Activated T-cell treated with anti-CD3 and anti-CD28 coated beads for 24 hours (primary cell): ENCODE measurements around the gene NDUFA8.

Source experiments
- DNase-seq: peaks from one replicate; pipeline ENCODE4 v3.0.0-alpha.2; 2020; ENCODE audit warnings: low read depth

NDUFA8 gene

DNA sequence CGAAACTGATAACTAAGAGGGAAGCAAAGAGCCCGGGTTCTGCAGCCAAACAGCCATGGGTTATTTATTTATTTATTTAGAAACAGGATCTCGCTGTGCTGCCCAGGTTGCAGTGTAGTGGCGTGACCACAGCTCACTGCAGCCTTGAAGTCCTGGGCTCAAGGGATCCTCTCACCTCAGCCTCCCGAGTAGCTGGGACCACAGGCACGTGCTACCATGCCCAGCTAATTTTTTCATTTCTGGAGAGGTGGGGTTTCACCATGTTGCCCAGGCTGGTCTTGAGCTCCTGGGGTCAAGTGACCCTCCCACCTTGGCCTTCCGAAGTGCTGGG, 24.1 kb downstream of the NDUFA8 start:
- no peak for DNase-seq

DNA sequence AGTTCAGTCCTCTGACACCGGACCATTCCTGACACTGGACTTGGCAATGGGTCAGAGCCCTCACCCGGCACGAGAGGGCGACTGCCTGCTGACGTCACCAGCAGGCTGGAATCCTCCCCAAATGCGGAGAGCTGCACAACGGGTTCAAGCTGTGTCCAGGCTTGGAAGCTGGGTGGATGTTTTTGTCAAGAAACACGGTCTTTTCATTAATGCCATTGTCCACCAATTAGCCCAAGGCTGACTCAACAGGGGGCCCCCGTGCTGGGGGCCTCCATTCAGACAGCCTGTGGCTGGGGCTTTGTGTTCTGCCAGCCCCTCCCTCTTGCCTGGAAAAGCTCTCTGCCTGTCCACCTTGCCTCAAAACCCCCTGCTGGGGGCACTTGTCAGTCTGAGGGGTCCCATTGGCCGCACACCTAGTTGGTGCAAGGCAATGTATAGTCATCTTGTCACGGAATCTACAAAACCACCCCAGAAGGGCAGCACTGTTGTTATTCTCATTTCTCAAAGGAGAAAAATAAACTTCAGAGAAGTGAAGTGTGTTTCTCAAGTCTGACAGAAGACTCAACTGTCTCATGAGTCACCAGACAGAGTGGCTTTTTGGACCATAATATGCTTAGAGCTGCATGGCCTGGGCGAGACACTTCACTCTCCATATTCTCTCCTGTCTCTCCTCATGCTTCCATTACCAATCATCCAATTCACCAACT, 24.6 kb downstream of the NDUFA8 start:
- no peak for DNase-seq

DNA sequence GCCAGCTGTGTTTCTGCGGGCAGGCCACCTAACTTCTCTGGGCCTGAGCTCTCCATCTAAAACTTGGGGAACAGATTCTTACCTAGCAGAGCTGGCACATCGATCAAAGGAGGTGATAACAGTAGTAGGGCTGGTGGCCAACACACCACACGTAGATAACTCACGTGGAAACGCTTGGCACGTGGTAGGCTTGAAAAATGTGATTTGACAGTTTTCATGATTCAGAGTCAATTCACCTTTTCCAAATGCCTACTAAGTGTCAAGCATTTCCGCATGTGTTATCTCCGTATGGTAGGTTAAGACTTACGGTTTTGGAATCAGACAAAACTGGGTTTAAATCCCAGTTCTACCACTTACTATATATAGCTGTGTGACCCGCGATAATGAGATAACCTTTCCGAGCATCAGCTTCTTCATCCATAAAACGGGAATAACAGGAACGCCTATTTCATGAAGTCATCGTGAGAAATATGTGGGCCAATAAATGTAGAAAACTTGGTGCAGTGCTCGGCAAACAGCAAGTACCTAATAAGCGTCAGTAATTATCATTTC, 25.5 kb downstream of the NDUFA8 start:
- no peak for DNase-seq

DNA sequence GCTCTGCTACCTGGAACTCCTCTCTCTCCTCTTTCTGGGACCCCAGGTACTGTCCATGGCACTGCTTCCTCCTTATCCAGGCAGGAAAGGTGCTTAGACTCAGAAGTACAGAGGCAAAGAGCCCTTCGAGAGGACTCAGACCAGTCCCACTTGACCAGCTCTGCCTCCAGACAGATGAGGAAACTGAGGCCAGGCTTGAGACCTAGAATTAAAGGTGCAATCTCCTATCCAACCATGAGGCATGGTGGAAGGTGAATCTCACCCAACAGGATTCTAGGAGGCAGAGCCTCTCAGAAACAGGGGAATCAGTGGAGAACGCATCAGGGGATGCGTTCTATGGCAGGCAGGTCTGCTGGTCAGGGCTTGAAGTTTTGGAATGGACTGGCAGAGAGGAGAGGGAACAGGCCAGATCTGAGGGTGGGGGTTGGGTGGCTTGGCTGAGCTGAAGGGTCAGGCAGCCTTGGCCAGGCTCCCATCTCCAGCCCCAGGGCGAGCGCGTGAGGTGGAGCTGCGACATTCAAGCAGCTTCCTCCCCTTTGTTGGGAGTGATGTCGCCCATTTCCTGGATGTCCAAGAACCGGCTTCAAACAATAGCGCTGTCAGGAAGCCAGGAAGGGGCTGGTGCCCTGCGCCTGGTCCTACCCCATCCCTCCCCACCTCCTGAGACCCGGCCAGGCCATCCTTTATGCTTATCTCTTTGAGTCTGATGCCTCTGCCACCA, 26.2 kb downstream of the NDUFA8 start:
- DNase-seq, result no peak

DNA sequence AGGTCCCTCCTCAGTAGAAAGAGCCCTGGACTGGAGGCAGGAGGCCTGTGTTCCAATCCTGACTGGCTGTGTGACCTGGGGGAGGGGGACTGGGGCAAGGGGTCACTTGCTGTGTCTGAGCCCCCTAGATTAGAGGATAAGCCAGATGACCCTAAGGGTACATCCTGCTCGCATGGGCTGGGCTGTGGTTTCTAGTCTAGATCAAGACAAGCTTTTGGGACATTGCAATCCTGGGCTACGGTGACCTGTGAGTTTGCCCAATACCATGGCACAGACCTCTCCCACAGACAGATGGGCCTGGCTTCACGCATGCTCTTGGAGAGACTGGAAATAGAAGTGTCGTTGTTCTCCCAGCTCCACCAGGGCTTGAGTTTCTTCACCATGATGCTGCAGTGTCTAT, 27.0 kb downstream of the NDUFA8 start:
- no peak for DNase-seq

DNA sequence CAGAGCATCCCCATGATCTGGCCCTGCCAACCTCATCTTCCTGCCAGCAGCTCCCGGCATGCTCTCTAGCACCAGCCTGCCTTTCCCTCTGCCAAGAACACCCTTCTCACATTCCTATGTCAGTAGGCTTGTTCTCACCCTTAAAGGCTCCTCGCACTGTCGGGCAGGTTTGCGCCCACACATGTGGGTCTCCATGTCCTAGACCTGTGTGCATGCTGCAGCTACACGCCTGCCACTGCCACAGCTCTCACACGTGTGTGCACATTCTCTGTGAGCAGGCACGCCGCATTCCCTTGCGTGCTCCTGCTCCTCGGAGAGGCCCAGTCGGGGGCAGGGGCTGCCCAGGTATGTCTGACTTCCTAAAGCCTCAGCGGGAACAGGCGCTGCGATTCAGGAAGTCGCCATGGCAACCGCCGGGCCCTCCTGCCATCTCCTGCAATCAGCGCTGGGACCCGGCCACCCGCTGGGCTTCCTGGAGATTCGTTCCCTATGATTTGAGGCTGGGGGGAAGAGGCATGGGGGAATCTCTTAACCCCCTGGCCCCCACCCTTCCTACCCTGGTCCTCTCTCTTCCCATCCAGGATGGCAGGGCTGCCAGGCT, 28.1 kb downstream of the NDUFA8 start:
- no peak for DNase-seq

DNA sequence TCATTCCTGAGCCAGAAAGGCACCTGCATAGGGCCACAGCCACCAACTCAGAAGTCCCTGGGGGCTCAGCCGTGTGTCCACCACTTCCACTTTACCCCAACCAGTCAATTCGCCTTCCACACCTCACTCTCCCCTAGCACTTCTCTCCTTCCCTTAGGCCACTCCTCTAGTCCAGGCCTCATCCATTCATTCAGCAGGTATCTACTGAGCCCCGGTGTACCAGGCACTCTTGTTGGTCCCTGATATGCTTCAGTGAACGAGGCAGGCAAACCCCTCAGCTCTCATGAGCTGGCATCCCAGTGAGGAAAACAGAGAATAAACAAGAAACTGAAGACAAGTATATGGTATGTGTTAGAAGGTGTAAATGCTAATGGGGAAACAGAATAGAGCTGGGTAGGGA, 28.7 kb downstream of the NDUFA8 start:
- DNase-seq, result no peak

DNA sequence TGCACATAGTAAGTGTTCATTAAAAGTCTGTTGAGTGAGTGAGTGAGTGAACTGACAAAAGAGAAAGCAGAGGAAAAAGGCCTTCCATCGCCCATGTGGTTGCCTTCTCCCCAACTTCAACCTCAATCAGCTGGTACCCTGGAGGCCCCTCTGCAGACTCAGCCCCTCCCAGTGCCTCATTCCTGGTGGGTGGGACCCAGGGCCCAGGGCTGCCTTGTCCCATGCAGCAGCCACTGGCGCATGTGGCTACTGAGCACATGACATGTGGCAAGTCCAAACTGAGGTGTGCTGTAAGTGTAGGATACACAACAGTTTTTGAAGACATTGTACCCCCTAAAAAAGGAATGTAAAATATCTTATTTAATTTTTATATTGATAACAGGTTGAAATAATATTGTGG, 29.6 kb downstream of the NDUFA8 start:
- DNase-seq, result no peak

DNA sequence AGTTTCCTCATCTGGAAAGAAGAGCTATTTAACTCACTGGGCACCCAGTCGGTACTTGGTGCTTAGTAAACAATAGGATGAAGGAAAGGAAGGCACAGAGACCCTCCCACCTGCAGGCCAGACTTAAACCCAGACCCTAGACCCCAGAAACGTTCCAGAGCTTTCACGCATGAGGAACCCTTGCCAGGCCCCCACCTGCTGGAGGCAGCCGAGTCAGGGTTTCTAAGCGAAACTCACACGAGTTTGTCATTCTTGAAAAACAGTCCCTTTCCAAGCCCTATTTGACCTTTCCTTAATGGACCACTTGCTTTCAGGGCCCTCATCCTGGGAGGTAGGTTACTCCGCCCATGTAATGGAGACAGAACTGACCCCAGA, 30.6 kb downstream of the NDUFA8 start:
- DNase-seq, result no peak

DNA sequence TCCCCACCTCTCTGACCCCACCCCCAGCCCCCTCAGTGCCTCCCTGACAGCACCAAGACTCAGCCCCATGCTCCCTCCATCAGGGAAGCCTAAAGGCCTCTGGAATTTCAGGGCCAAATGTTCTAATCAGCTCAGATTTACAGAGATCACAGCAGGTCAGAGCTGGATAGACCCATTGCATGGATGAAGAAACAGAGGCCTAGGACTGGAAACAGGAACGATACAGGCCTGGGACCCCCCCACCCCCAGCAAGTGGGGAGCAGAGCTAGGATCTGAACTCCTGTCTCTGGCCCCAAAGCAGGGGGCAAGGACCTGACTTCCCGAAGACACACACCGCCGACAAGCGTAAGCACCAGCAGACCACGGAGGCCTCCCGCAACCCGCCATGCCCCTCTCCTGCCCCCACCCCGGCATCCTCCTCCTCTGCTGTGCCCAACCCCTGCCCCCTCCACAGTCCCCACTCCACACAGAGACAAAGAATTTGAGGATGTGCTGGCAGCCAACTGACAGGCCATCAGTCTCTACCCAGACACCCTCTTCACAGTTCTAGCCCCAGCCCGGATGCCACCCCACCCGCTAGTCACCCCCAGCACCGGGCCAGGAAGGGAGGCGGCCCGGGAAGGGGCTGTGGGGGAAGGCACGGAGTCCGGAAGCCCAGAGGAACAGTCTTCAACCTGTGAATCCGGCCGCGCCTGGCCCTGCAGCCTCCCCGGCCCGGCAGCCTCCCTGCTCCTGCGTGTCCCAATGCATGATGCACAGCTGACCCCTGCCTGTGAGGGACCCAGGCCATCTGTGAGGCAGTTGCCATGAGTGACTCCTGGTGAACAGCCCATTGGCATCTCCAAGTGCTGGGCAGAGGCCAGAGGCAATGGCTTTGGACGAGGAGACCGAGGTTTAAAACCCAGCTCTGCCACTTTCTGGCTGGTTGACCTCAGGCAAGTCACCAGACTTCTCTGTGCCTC, 31.3 kb downstream of the NDUFA8 start:
- DNase-seq, result no peak

DNA sequence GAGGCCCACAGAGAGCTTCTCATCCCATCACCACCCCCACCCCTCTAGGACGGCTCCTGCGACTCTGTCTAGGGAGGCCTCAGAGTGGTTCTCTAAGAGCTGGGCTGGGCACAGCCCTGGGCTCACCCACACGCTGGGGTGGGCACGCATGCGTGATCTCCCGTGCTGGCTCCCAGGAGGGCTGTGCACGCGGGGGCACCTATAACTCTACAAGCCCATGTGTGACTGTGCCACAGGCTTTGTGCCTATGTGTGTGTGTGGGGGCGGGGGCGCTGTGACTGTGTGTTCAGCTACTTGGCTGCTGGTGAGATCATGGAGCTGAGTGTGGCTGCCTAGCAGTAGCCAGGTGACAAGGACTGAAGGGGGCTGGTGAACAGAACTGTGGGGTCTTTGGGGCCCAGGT, 32.2 kb downstream of the NDUFA8 start:
- no peak for DNase-seq

DNA sequence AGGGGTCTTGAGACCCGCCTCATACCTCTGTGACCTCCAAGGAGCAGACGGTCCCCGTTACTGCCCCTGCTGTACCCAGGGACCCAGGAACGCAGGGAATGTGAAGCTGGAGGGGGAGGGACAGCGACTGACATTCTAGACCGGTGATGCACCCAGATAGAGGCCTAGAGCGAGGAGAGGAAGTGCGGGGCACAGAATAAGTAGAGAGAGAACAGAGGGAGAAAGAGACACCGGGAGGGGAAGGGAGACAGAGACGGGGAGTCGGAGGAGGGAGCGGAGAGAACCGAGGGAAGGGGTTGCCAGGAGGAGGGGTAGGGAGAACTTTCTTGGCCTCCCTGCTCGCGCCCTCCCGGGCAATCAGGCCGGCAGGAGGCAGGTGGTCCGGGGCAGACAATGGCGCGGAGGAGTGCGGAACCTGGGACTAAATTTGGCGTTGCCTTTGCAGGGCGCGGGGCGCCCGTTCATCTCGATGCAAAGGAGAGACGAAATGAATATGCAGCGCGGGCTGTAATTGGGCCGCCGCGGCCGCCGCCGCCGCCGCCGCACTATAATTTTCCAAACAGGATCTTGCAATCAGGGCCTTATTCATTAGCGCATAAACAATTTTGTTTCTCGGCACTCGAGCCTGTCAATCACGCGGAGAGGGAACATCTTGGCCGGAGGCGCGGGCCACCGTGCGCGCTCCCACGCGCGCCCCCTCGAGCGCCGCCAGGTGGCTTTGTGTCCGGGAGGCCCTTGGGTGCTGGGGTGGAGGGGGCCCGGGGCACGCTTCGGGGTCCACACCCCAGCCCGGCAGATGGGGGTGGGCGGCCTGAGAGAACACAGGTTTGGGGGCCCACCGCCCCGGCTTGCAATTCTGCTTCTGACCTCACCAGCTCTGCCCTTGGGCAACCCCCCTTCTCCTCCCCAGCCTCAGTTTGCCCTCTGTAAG, 33.0 kb downstream of the NDUFA8 start:
- no peak for DNase-seq

DNA sequence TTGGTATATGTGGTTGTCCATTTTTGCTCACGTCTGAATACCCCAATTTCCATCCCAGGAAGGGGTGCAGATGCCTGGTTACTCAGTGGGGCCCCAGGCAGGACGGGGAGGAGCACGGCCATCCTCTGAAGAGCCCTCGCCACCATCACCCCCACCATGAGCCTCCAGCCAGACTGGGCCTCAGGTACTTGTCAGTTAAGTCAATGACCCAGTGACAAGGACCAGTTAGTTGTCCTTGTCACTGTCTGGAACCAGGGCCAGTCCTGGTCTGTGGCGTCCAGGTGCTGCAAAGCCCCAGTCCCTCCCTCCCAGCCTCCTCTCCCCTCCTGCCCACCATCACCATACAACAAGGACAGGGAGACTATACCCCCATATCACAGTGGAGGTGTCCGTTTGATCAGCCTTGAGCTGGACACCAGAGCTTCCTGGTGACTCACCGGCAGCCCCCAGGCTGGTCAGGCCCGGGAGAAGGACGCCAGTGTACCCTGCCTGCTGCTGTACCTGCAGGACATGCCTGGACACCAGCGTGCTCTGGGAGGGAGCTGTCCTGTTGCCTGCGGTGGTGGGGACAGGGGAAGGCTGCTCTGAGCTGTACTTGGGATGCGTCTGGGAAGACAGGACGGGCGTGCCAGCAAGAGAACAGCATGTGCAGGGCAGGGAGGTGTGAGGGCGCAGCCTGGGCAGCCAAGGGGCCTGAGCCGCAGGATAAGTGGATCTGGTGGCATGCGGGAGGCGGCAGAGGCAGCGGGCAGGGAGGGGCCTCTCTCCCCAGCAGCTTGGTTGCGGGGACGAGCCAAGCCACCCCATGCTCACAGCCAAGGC, 33.9 kb downstream of the NDUFA8 start:
- no peak for DNase-seq

DNA sequence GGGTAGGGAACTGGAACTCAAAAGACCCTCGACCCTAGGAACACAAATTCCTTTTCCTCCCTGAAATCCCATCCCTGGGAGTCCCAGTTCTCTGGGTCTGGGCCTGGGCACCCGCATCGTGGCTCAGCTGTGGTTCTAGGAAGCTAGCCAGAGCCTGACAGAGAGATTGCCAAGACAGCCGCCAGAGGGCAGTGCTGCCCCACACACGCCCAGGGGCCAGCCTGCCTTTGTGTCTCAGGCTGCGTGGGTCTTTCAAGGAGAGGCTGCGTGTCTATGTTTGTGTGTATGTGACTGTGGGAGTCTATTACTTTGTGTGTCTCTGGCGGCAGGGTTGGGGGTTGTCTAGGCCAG, 34.4 kb downstream of the NDUFA8 start:
- DNase-seq, result peak; percentile 68

DNA sequence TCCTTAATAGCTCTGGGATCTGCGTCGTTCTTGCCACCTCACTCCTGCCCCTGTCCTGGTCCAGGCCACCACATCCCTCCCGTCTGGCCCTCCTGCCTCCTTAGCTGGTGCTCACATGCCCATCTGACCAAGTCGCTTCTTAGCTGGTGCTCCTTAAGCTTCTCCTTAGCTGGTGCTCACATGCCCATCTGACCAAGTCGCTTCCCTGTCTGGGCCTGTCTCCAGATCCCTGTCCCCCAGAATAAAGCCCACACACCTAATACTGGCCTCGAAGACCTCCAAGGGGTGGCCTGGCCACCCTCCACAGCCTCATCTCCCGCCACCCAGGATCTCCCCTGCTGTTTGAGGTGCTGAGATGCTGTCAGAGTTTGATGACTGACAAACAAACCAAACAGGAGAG, 35.1 kb downstream of the NDUFA8 start:
- no peak for DNase-seq

DNA sequence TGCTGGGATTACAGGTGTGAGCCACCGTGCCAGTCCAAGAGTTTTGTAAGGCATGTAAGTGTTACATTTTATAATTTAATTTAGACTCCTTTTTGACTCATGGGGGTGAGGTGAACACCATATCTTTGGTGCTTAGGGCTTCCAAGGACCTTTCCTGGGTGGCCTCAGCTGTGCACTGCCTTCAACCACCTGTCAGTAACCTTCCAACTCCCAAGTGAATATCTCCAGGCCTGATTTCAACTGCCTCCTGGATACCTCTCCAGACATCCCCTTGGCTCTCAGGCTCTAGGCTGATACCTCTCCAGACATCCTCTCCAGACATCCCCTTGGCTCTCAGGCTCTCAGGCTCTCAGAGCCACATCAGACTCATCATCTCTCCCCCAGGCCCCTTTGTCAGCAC, 35.5 kb downstream of the NDUFA8 start:
- no peak for DNase-seq

DNA sequence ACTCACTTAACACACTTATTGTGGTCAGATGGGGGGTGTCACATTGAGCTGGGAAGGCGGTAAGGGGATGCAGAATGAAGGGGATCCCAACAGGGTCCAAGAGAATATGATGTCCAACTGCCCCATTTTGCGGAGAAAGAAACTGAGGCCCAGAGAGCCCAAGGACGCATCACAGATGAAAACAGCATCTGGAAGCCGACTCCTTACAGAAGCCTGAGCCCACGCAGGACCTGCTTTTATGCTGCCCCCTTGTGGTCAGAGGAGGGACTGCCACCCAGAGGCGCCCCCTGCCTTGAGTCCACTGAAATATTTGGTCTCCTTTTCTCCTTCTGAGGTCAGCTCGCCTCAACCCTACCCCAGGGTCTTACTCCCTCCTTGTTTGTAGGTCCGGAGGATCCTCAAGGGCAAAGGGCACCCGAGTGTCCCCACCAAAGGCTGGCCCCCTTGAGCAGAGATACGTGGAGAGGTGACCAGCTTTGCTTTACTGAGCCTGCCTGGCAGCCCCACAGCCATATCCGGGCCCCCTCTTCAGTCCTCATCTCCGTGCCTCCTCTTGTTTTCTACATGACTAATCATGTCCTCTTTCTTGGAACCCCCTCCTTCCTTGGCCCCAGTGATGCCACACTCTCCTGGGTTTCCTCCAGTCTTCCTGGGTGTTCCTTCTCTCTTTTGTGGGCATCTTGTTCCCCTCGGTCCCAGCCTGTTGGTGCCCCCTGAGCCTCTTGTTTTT, 36.5 kb downstream of the NDUFA8 start:
- DNase-seq, result peak; percentile 56

DNA sequence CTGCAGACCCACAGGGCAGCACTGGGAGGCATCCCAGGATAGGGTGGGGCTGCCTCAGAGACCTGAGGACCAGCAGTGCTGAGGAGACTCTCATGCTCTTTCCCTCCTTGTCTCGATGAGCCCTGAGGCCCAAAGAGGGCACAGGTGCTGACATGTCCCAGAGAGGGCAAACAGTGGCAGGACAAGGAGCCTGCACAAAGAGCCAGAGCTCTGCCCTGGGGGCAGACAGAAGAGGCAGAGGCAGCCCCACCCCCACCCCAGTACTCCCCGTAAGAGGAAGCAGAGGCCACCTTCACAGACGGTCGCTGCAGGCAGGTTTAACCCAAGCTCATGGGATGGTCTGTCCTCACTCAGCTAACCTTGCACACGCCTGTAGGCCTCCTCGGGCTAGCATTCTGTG, 37.1 kb downstream of the NDUFA8 start:
- DNase-seq, result no peak

DNA sequence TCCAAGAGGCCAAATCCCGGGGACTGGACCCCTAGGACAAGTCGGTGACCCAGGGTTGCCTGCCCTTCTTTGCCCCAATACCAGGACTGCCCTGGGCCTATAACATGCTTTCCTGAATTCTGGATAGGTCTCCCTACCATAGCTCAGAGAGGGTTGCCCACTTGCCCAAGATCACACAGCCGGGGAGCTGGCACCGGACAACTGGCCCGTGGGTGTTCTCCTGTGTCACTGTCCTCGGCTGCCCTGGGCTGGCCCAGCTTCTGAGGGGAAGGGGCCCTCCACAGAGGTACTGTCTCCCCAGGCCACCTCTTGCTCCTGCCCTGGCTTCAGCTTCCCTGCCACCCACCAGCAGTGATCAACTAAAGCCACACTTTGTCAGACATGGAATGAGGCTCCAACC, 37.6 kb downstream of the NDUFA8 start:
- DNase-seq, result no peak

DNA sequence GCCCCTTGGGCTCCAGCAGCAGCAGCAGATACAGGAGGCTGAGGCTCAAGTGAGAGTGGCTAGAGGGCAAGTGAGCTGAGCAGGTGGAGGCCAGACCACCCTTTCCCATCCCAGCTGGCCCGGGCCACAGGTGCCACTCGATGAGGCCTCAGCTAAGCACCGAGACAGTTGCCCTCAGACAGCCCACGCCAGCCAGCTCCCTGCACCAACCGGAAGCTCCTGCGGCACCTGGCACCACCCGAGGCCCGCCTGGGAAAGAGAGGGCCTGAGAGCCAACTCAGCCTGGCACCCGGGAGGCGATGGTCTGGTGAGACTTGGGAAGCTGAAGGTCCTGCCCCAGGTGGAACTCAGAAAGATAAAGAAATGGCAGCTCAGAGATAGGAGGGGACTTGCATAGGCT, 38.2 kb downstream of the NDUFA8 start:
- no peak for DNase-seq
